PC-3 (cell line): Measurements from ENCODE around the gene HDAC9. TPM values are rescaled to one million over a fixed set of nuclear protein-coding genes. Genes with fewer than 3 reads are reported as not detected.
A peak's percentile ranks its signal among the peaks of the same experiment; 100 is the strongest.

ENCODE experiments used
- ATAC-seq: fragments of 200-7000 bp; cut with Tn5 transposase; 2 replicates; pipeline ENCODE4 v1.9.1; 2020; ENCODE audit warnings: mild to moderate bottlenecking, moderate library complexity
- BruUV-seq: library from RNA; stranded (reverse); fragments of 400-500 nt; replicated peaks from 2 replicates; lab custom pipeline; 2021; lab: Mats Ljungman, UMichigan
- CTCF ChIA-PET: fragments of 300-600 bp; sonication (Branson Sonifier 250); formaldehyde crosslinking; loops from one replicate; lab custom pipeline; 2022; ENCODE audit warnings: antibody characterized with exemption; lab: Charles Lee
- POLR2A ChIA-PET: fragments of 300-600 bp; sonication (Branson Sonifier 250); formaldehyde crosslinking; loops from one replicate; lab custom pipeline; 2022; ENCODE audit warnings: antibody characterized with exemption; ENCODE audit not compliant: unreplicated experiment; lab: Charles Lee
- DNase-seq: peaks from one replicate; pipeline ENCODE4 v3.0.0-alpha.2; 2015
- H2AFZ ChIP-seq: fragments of 300-600 bp; sonication (generic); 2 replicates; pipeline ENCODE4 v1.6.0; 2016; ENCODE audit warnings: antibody characterized with exemption, low read length
- H3F3A ChIP-seq: fragments of 300-600 bp; sonication (generic); one replicate; pipeline ENCODE4 v1.6.0; 2017; ENCODE audit warnings: antibody characterized with exemption, low read length, control low read depth, mild to moderate bottlenecking; ENCODE audit not compliant: unreplicated experiment
- H3K27ac ChIP-seq: fragments of 300-600 bp; sonication (generic); 2 replicates; pipeline ENCODE4 v1.5.1; 2016; ENCODE audit warnings: mild to moderate bottlenecking, low read length
- H3K27me3 ChIP-seq: fragments of 300-600 bp; sonication (generic); 2 replicates; pipeline ENCODE4 v1.6.1; 2016; ENCODE audit warnings: low read length, mixed read lengths
- H3K36me3 ChIP-seq: fragments of 300-600 bp; sonication (generic); 2 replicates; pipeline ENCODE4 v1.6.1; 2016; ENCODE audit warnings: low read depth, mixed run types, low read length, mixed read lengths
- H3K4me1 ChIP-seq: fragments of 300-600 bp; sonication (generic); 2 replicates; pipeline ENCODE4 v1.5.1; 2016; ENCODE audit warnings: low read length; ENCODE audit not compliant: insufficient read depth
- H3K4me2 ChIP-seq: fragments of 300-600 bp; sonication (generic); 2 replicates; pipeline ENCODE4 v1.6.0; 2016; ENCODE audit warnings: low read length
- H3K4me3 ChIP-seq: fragments of 300-600 bp; sonication (generic); 2 replicates; pipeline ENCODE4 v1.5.1; 2016; ENCODE audit warnings: mild to moderate bottlenecking, low read length, mixed read lengths
- H3K79me2 ChIP-seq: fragments of 300-600 bp; sonication (generic); 2 replicates; pipeline ENCODE4 v1.6.1; 2017; ENCODE audit warnings: low read length, mixed read lengths
- H3K9ac ChIP-seq: fragments of 300-600 bp; sonication (generic); 2 replicates; pipeline ENCODE4 v1.6.0; 2016; ENCODE audit warnings: mild to moderate bottlenecking, low read length
- H3K9me2 ChIP-seq: fragments of 300-600 bp; sonication (generic); replicated peaks from 2 replicates; pipeline ENCODE4 v1.6.1; 2016; ENCODE audit warnings: mixed run types, low read length, mixed read lengths
- H3K9me3 ChIP-seq: fragments of 300-600 bp; sonication (generic); 2 replicates; pipeline ENCODE4 v1.6.1; 2016; ENCODE audit warnings: low read length, mixed read lengths
- H4K20me1 ChIP-seq: fragments of 300-600 bp; sonication (generic); 2 replicates; pipeline ENCODE4 v1.6.1; 2016; ENCODE audit warnings: low read length, mixed read lengths
- EZH2 ChIP-seq: fragments of 300-600 bp; sonication (generic); IDR thresholded peaks from one replicate; pipeline ENCODE4 v1.6.1; 2017; ENCODE audit warnings: antibody characterized with exemption, mild to moderate bottlenecking, low read length; ENCODE audit not compliant: unreplicated experiment
- EZH2phosphoT487 ChIP-seq: fragments of 300-600 bp; sonication (generic); IDR thresholded peaks from 2 replicates; pipeline ENCODE4 v1.6.1; 2018; ENCODE audit warnings: mild to moderate bottlenecking, antibody characterized with exemption, low read length, borderline replicate concordance
- intact Hi-C: fragments of 100-400 bp; cut with micrococcal nuclease; formaldehyde crosslinking; loops from 2 replicates; pipeline ENCODE4 v1.9.0; 2023
- total RNA-seq: library from RNA; depleted of rRNA; stranded (reverse); fragments of >200 nt; gene quantifications from 2 replicates; pipeline ENCODE4 v1.2.3, GENCODE V29; 2014
- TF ChIP-seq, protein P1 (sequence below): fragments of 300-600 bp; sonication (generic); conservative IDR thresholded peaks from 2 replicates; pipeline ENCODE4 v1.5.1; 2017; ENCODE audit warnings: antibody characterized with exemption, low read depth, mild to moderate bottlenecking, low read length

HDAC9 gene
- total RNA-seq, 1 experiment from 2014 or later = 7.8 TPM

DNA sequence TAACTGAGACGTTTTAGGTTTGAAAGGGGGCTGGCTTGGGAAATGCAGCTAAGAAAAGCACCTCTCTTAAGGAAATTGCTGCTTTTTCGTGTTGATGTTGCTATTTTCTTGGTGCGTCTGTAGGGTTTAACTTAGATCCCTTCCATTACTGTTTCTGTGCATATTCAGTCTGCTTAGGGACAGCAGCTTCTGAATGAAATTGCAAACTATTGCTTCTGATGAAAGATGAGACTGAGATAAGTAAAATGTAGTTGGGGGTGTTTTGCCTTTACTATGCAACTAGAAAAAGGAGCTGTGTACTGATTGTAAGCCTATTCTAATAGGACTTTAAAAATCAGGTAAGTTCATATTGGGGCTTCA is 772 bp downstream of the HDAC9 start:
- DNase-seq = no peak
- no peak overlapping the region for H3K9ac ChIP-seq
- H3K4me1 ChIP-seq = peaks cover 6% of the 10 kb centered on the region
- POLR2A ChIA-PET = no interaction called here
- CTCF ChIA-PET = no interaction called here
- H3K9me3 ChIP-seq = no peaks in the 10 kb centered on the region
- H3K27ac ChIP-seq = no peak overlapping the region
- no peaks in the 10 kb centered on the region for H3K9me2 ChIP-seq
- ATAC-seq = no peak
- no peak overlapping the region for H3K4me2 ChIP-seq
- intact Hi-C loops = no loop called here
- BruUV-seq = no TSS peak
- H3K4me3 ChIP-seq = no peak overlapping the region
- H3K27me3 ChIP-seq = no peaks in the 10 kb centered on the region
- no peaks in the 10 kb centered on the region for H3K36me3 ChIP-seq
- TF ChIP-seq EZH2phosphoT487 (no peak), EZH2 (no peak)
- TF ChIP-seq, protein P1, sequence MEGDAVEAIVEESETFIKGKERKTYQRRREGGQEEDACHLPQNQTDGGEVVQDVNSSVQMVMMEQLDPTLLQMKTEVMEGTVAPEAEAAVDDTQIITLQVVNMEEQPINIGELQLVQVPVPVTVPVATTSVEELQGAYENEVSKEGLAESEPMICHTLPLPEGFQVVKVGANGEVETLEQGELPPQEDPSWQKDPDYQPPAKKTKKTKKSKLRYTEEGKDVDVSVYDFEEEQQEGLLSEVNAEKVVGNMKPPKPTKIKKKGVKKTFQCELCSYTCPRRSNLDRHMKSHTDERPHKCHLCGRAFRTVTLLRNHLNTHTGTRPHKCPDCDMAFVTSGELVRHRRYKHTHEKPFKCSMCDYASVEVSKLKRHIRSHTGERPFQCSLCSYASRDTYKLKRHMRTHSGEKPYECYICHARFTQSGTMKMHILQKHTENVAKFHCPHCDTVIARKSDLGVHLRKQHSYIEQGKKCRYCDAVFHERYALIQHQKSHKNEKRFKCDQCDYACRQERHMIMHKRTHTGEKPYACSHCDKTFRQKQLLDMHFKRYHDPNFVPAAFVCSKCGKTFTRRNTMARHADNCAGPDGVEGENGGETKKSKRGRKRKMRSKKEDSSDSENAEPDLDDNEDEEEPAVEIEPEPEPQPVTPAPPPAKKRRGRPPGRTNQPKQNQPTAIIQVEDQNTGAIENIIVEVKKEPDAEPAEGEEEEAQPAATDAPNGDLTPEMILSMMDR = no peak
- no peaks in the 10 kb centered on the region for H4K20me1 ChIP-seq
- H3F3A ChIP-seq = no peaks in the 10 kb centered on the region
- H3K79me2 ChIP-seq = no peaks in the 10 kb centered on the region
- H2AFZ ChIP-seq = peak overlapping the region; percentile 18; the same call in 1 of the 2 replicates

DNA sequence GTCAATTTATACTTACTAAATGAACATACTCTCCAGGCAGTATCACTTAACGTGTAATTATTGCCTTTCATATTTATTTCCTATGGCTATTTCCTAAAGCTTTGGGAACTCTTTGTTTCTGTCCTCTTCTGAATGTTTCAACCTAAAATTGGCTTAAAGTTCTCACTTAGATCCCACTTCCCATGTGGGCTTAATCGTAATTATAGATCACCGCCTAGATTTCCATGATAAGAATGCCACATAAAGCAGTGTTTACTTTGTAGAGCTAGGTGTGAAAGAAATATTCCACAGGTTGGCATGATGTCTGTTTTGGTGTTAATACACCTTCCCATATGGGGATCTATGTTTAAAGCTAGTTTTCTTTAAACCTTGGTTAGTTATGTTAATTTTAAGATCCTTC is 1.5 kb downstream of the HDAC9 start:
- intact Hi-C loops = no loop called here
- no TSS peak for BruUV-seq

DNA sequence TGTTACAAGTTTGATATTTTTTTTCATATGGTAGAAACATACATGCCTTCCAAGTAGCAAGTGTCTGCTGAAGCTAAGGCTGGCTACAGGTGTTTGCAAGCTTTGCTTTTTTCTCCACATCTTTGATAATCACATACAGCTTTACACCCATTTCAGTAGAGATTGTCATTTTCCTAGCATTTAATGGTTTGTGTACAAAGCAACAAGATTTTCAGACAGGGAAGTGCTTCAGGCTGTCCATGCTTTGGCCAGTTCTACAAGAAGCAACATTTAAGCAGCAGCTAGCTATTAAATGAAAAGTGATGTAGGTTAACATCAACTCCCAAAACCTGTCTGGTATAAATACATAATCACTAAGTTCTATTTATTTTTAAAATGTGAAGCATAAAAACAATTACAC is 2.3 kb downstream of the HDAC9 start:
- POLR2A ChIA-PET = interaction anchor here (0.6 kb wide), 2 partner anchors 11 to 164 kb away, joined by 3 read pairs; no protein-coding TSS in a partner anchor

More for the DNA sequence above, 1.5 kb downstream of the HDAC9 start:
- H3K9ac ChIP-seq = no peak overlapping the region
- peaks cover 6% of the 10 kb centered on the region for H3K4me1 ChIP-seq
- no peaks in the 10 kb centered on the region for H3K36me3 ChIP-seq
- H3K9me3 ChIP-seq = no peaks in the 10 kb centered on the region
- H2AFZ ChIP-seq = no peak overlapping the region
- DNase-seq (no peak), ATAC-seq (no peak)
- no peak overlapping the region for H3K27ac ChIP-seq
- no peaks in the 10 kb centered on the region for H4K20me1 ChIP-seq
- no peaks in the 10 kb centered on the region for H3F3A ChIP-seq
- no peaks in the 10 kb centered on the region for H3K79me2 ChIP-seq
- POLR2A ChIA-PET = no interaction called here
- H3K27me3 ChIP-seq = no peaks in the 10 kb centered on the region
- no peaks in the 10 kb centered on the region for H3K9me2 ChIP-seq
- TF ChIP-seq EZH2phosphoT487 = no peak
- no peak for TF ChIP-seq EZH2
- TF ChIP-seq, protein P1 = no peak
- CTCF ChIA-PET = no interaction called here
- no peak overlapping the region for H3K4me2 ChIP-seq
- H3K4me3 ChIP-seq = no peak overlapping the region

More for the DNA sequence above, 2.3 kb downstream of the HDAC9 start:
- H3K27ac ChIP-seq = no peak overlapping the region
- no peaks in the 10 kb centered on the region for H3K79me2 ChIP-seq
- H3K27me3 ChIP-seq = no peaks in the 10 kb centered on the region
- ATAC-seq (no peak), DNase-seq (no peak)
- H3F3A ChIP-seq = no peaks in the 10 kb centered on the region
- intact Hi-C loops = no loop called here
- BruUV-seq = no TSS peak
- no peaks in the 10 kb centered on the region for H4K20me1 ChIP-seq
- H2AFZ ChIP-seq = no peak overlapping the region
- H3K4me1 ChIP-seq = peaks cover 6% of the 10 kb centered on the region
- no peak overlapping the region for H3K4me2 ChIP-seq
- H3K9ac ChIP-seq = no peak overlapping the region
- no peak overlapping the region for H3K4me3 ChIP-seq
- no peaks in the 10 kb centered on the region for H3K36me3 ChIP-seq
- CTCF ChIA-PET = no interaction called here
- no peaks in the 10 kb centered on the region for H3K9me2 ChIP-seq
- TF ChIP-seq, protein P1 = no peak
- no peak for TF ChIP-seq EZH2phosphoT487
- no peak for TF ChIP-seq EZH2
- no peaks in the 10 kb centered on the region for H3K9me3 ChIP-seq
